K562 (cell line): Measurements from ENCODE around the gene CERS1. TPM values are rescaled to one million over a fixed set of nuclear protein-coding genes. Genes with fewer than 3 reads are reported as not detected.

Experiments used
- ATAC-seq: fragments of 200-7000 bp; cut with Tn5 transposase; 3 replicates; pipeline ENCODE4 v1.9.1; 2020; ENCODE audit warnings: moderate library complexity
- BruUV-seq: library from RNA; stranded (reverse); fragments of 400-500 nt; replicated peaks from 2 replicates; lab custom pipeline; 2021; lab: Mats Ljungman, UMichigan
- CTCF ChIA-PET: fragments of 300-600 bp; formaldehyde crosslinking; extraction: SDS; loops from one replicate; lab custom pipeline; 2021; ENCODE audit warnings: low intra/inter-chr PET ratio; lab: Yijun Ruan, JAX
- POLR2A ChIA-PET: fragments of 300-600, 350-650 bp; sonication (Branson Sonifier 250); formaldehyde crosslinking; extraction: SDS; loops from one replicate; lab custom pipeline; 2021; ENCODE audit warnings: antibody characterized with exemption, inconsistent platforms; lab: Yijun Ruan, JAX
- DNase-seq, 4 experiments: peaks; one replicate each; pipeline versions ENCODE4 v3.0.0 to v3.0.0-alpha.2; 2011 to 2018; ENCODE audit warnings: low spot score in 3 of 4, mixed read lengths in 3 of 4; ENCODE audit errors: extremely low read depth in 1 of 4
- FAIRE-seq: peaks from 2 replicates; lab custom pipeline; 2011; peaks lifted over from hg19 to GRCh38; lab: Jason Lieb, UNC
- H2AFZ ChIP-seq: 2 replicates; pipeline ENCODE4 v1.6.0; 2011; ENCODE audit warnings: low read depth, low read length, control low read depth, inconsistent platforms
- H3K27ac ChIP-seq: fragments of 200-600 bp; 3 replicates; pipeline ENCODE4 v1.8.0; 2011; ENCODE audit warnings: low read depth, mild to moderate bottlenecking, control low read depth, inconsistent platforms, low read length, moderate library complexity, mixed read lengths; ENCODE audit errors: extremely low read depth
- H3K27me3 ChIP-seq, 2 experiments: fragments of 300-600 bp in 1 of 2; 2 replicates in 1 of 2; 3 replicates in 1 of 2; pipeline versions ENCODE4 v1.6.0 to v1.8.0; 2011; ENCODE audit warnings: inconsistent platforms in 2 of 2, low read length in 2 of 2, mild to moderate bottlenecking in 1 of 2, mixed read lengths in 1 of 2, moderate library complexity in 1 of 2; ENCODE audit not compliant: control insufficient read depth in 2 of 2, insufficient read depth in 2 of 2
- H3K36me3 ChIP-seq: fragments of 300-600 bp; 3 replicates; pipeline ENCODE4 v1.8.0; 2011; ENCODE audit warnings: mild to moderate bottlenecking, low read length, inconsistent platforms; ENCODE audit not compliant: control insufficient read depth, insufficient read depth
- H3K4me1 ChIP-seq, 2 experiments: fragments of 200-600 bp in 1 of 2; replicated peaks in 1 of 2; 2 replicates in 1 of 2; 3 replicates in 1 of 2; pipeline versions ENCODE4 v1.5.1 to v1.8.0; 2011; ENCODE audit warnings: inconsistent platforms in 2 of 2, low read length in 2 of 2, mild to moderate bottlenecking in 1 of 2, mixed read lengths in 1 of 2, moderate library complexity in 1 of 2; ENCODE audit not compliant: control insufficient read depth in 2 of 2, insufficient read depth in 2 of 2
- H3K4me2 ChIP-seq: 2 replicates; pipeline ENCODE4 v1.6.1; 2011; ENCODE audit warnings: low read length, control low read depth, inconsistent platforms, mixed read lengths; ENCODE audit not compliant: insufficient read depth
- H3K4me3 ChIP-seq: fragments of 200-600 bp; sonication (generic), shearing (Covaris generic); 2 replicates; pipeline ENCODE4 v1.5.1; 2016; ENCODE audit warnings: control low read depth, inconsistent platforms
- H3K79me2 ChIP-seq: fragments of 200-600 bp; 3 replicates; pipeline ENCODE4 v1.8.0; 2011; ENCODE audit warnings: low read length, inconsistent platforms; ENCODE audit not compliant: control insufficient read depth, insufficient read depth
- H3K9ac ChIP-seq, 2 experiments: 2 replicates each; pipeline versions ENCODE4 v1.6.0 to v1.6.1; 2011; ENCODE audit warnings: low read depth in 2 of 2, low read length in 2 of 2, control low read depth in 1 of 2, inconsistent platforms in 1 of 2, mild to moderate bottlenecking in 1 of 2, mixed read lengths in 1 of 2; ENCODE audit not compliant: insufficient read depth in 1 of 2
- H3K9me1 ChIP-seq: one replicate; pipeline ENCODE4 v1.6.0; 2011; ENCODE audit warnings: inconsistent platforms, mild to moderate bottlenecking, low read length, moderate library complexity; ENCODE audit not compliant: control insufficient read depth, insufficient read depth
- H3K9me3 ChIP-seq: replicated peaks from 2 replicates; pipeline ENCODE4 v1.5.1; 2011; ENCODE audit warnings: low read depth, low read length, inconsistent platforms; ENCODE audit not compliant: control insufficient read depth, insufficient read depth
- H4K20me1 ChIP-seq: replicated peaks from 2 replicates; pipeline ENCODE4 v1.6.1; 2011; ENCODE audit warnings: low read length, inconsistent platforms, mixed read lengths; ENCODE audit not compliant: control insufficient read depth, insufficient read depth
- CHD2 ChIP-seq: IDR thresholded peaks from 2 replicates; pipeline ENCODE4 v1.6.1; 2011; ENCODE audit warnings: low read depth, low read length
- CHD7 ChIP-seq: fragments of 200-600 bp; sonication (generic); IDR thresholded peaks from one replicate; pipeline ENCODE4 v1.6.1; 2012; ENCODE audit warnings: mild to moderate bottlenecking, low read depth, low read length, inconsistent platforms
- CTCFL ChIP-seq: IDR thresholded peaks from 2 replicates; pipeline ENCODE4 v1.6.1; 2011; ENCODE audit warnings: borderline replicate concordance, low read depth, mild to moderate bottlenecking, moderate library complexity, low read length; ENCODE audit not compliant: insufficient read depth, poor library complexity, severe bottlenecking
- RAD51 ChIP-seq: fragments of 450-650 bp; IDR thresholded peaks from 2 replicates; pipeline ENCODE4 v1.7.1; 2016; ENCODE audit warnings: low read depth, mild to moderate bottlenecking, borderline replicate concordance
- SIX5 ChIP-seq, 2 experiments: IDR thresholded peaks; 2 replicates each; pipeline ENCODE4 v1.6.1; 2011; ENCODE audit warnings: low read length in 2 of 2, borderline replicate concordance in 1 of 2, low read depth in 1 of 2, mild to moderate bottlenecking in 1 of 2, moderate library complexity in 1 of 2; ENCODE audit not compliant: insufficient read depth in 1 of 2
- SMARCB1 ChIP-seq: IDR thresholded peaks from 2 replicates; pipeline ENCODE4 v1.6.1; 2011; ENCODE audit warnings: improper control_type of control experiment, low read depth; ENCODE audit not compliant: insufficient read length
- STAG1 ChIP-seq: sonication (generic); formaldehyde crosslinking; IDR thresholded peaks from 2 replicates; pipeline ENCODE4 v1.5.0; 2020; ENCODE audit warnings: missing genetic modification reagents, borderline replicate concordance
- WGBS: fragments of 100-300 bp; shearing (Covaris generic); methylation state at CpG from one replicate; pipeline ENCODE4 v1.1.6; 2016; ENCODE audit warnings: low coverage, mixed read lengths; ENCODE audit not compliant: insufficient coverage; ENCODE audit errors: missing lambda C conversion rate; 5-methylcytosine and 5-hydroxymethylcytosine counted together
- in situ Hi-C: fragments of 300-500 bp; cut with MboI; formaldehyde crosslinking; loops from 4 replicates; pipeline ENCODE4 v1.15.0; 2018; ENCODE audit warnings: inconsistent platforms, mixed read lengths
- intact Hi-C: fragments of 100-400 bp; cut with micrococcal nuclease; formaldehyde crosslinking; loops from 2 replicates; pipeline ENCODE4 v1.14.2; 2022
- polyA plus RNA-seq, 8 experiments: library from polyadenylated mRNA; depleted of rRNA in 4 of 8; stranded (reverse) in 5 of 8; unstranded in 3 of 8; fragments of >200 nt; fragmentation: Nextera tagmentation in 2 of 8; fragmentation: Illumina TruSeq in 1 of 8; extraction: Ambion mirVana in 2 of 8; extraction: Trizol in 1 of 8; gene quantifications; 2 replicates each; pipeline versions ENCODE4 v1.2.1 to v1.2.3, GENCODE V29; 2011 to 2014; ENCODE audit warnings: inconsistent platforms in 1 of 8, missing spikeins in 1 of 8
- total RNA-seq, 7 experiments: library from RNA; depleted of rRNA in 6 of 7; stranded (reverse); fragments of >200 nt in 6 of 7; fragmentation: Illumina TruSeq in 2 of 7; extraction: Trizol in 2 of 7; gene quantifications; 2 replicates each; pipeline versions ENCODE4 v1.2.1 to v1.2.3, GENCODE V29; 2011 to 2021; ENCODE audit warnings: low replicate concordance in 1 of 7

The CERS1 gene
- total and polyA plus RNA-seq, 9 of the 15 experiments (the other 6 are each of a cell fraction or from before 2014, with no cell fraction given) = 0.33 to 1.5 (median 0.86) TPM; not detected in 2

GRCh38 chr19:18849838-18850400, 46.0 kb downstream of the CERS1 start:
- peaks cover 2 to 39% of the 10 kb centered on the region in 2 experiments; a peak in 3 of 5 replicates for H3K4me1 ChIP-seq
- in situ Hi-C loops = no loop called here
- FAIRE-seq (no peak), DNase-seq (no peak), ATAC-seq (no peak)
- H3K4me2 ChIP-seq = no peak overlapping the region
- H3K4me3 ChIP-seq = no peak overlapping the region
- peaks cover 49% of the 10 kb centered on the region for H3K79me2 ChIP-seq
- peaks cover 37% of the 10 kb centered on the region for H4K20me1 ChIP-seq
- no peak overlapping the region for H2AFZ ChIP-seq
- 90% methylated on average over 15 of the region's 16 CpGs for WGBS
- H3K9ac ChIP-seq = peak overlapping the region in 1 of 2 experiments; percentile 59; a peak in 1 of 4 replicates
- peaks cover 97% of the 10 kb centered on the region for H3K36me3 ChIP-seq
- no peak overlapping the region for H3K27ac ChIP-seq
- H3K27me3 ChIP-seq = no peaks in the 10 kb centered on the region; a peak in 1 of 5 replicates
- no TSS peak for BruUV-seq
- ChIA-PET CTCF (no interaction called here), POLR2A (interaction anchor here (0.8 to 1.9 kb wide), 4 partner anchors 9 to 391 kb away, joined by 3 to 11 read pairs (median 4); no protein-coding TSS in a partner anchor)
- intact Hi-C loops = loop anchor here (10.0 kb wide), 1 partner anchor 255 kb away; no protein-coding TSS in a partner anchor
- no peaks in the 10 kb centered on the region for H3K9me3 ChIP-seq
- peaks cover 12% of the 10 kb centered on the region for H3K9me1 ChIP-seq
- no peak for TF ChIP-seq STAG1 (CRISPR knock-in tag)
- no peak for TF ChIP-seq RAD51
- TF ChIP-seq SIX5 (IDR thresholded peaks at IDR 0.05; ENCODE audit: borderline replicate concordance in 1 of 2, insufficient read depth in 1 of 2, low read depth in 1 of 2, low read length in 2 of 2) = no peak
- no peak for TF ChIP-seq CHD2
- TF ChIP-seq SMARCB1 = no peak
- TF ChIP-seq CTCFL = no peak
- TF ChIP-seq CHD7 = no peak
